H9 (cell line): ENCODE measurements around the gene MAZ. TPM values are rescaled to one million over a fixed set of nuclear protein-coding genes. Genes with fewer than 3 reads are reported as not detected.

ENCODE experiments used
- DNase-seq: peaks from one replicate; pipeline ENCODE4 v3.0.0-alpha.2; 2017
- H2AFZ ChIP-seq: one replicate; pipeline ENCODE4 v1.6.1; 2013; ENCODE audit warnings: mild to moderate bottlenecking, low read length, control low read depth, moderate library complexity
- H2AK5ac ChIP-seq: 2 replicates; pipeline ENCODE4 v1.6.1; 2013; ENCODE audit warnings: low read length, control low read depth, mixed read lengths; ENCODE audit not compliant: insufficient read length
- H2BK120ac ChIP-seq: one replicate; pipeline ENCODE4 v1.6.1; 2013; ENCODE audit warnings: low read depth, mild to moderate bottlenecking, low read length, control low read depth, inconsistent platforms; ENCODE audit not compliant: poor library complexity, severe bottlenecking
- H2BK12ac ChIP-seq: 2 replicates; pipeline ENCODE4 v1.6.1; 2013; ENCODE audit warnings: low read length, control low read depth, mixed read lengths, low read depth; ENCODE audit not compliant: insufficient read length
- H2BK15ac ChIP-seq: 2 replicates; pipeline ENCODE4 v1.6.1; 2013; ENCODE audit warnings: low read depth, low read length, control low read depth
- H2BK20ac ChIP-seq: one replicate; pipeline ENCODE4 v1.6.1; 2013; ENCODE audit warnings: low read depth, mild to moderate bottlenecking, low read length, control low read depth, inconsistent platforms; ENCODE audit not compliant: poor library complexity, severe bottlenecking
- H2BK5ac ChIP-seq: 2 replicates; pipeline ENCODE4 v1.6.1; 2013; ENCODE audit warnings: low read length, control low read depth, mixed read lengths; ENCODE audit not compliant: insufficient read length
- H3K14ac ChIP-seq: 2 replicates; pipeline ENCODE4 v1.6.1; 2013; ENCODE audit warnings: low read length, control low read depth; ENCODE audit not compliant: insufficient read depth
- H3K18ac ChIP-seq: 2 replicates; pipeline ENCODE4 v1.6.1; 2013; ENCODE audit warnings: low read depth, mild to moderate bottlenecking, mixed read lengths, low read length, control low read depth; ENCODE audit not compliant: insufficient read length
- H3K23ac ChIP-seq: 2 replicates; pipeline ENCODE4 v1.6.1; 2013; ENCODE audit warnings: low read length, control low read depth, mixed read lengths, low read depth; ENCODE audit not compliant: insufficient read length
- H3K23me2 ChIP-seq: 2 replicates; pipeline ENCODE4 v1.6.1; 2013; ENCODE audit warnings: low read depth, mild to moderate bottlenecking, mixed read lengths, low read length, control low read depth; ENCODE audit not compliant: insufficient read length, poor library complexity, severe bottlenecking
- H3K27ac ChIP-seq: 2 replicates; pipeline ENCODE4 v1.5.1; 2013; ENCODE audit warnings: low read length, control low read depth, mixed read lengths, low read depth; ENCODE audit not compliant: insufficient read length
- H3K27me3 ChIP-seq: 2 replicates; pipeline ENCODE4 v1.6.1; 2013; ENCODE audit warnings: low read length, control low read depth, inconsistent platforms; ENCODE audit not compliant: insufficient read depth
- H3K4ac ChIP-seq: 2 replicates; pipeline ENCODE4 v1.6.1; 2013; ENCODE audit warnings: low read depth, mild to moderate bottlenecking, control low read depth, inconsistent platforms, low read length, moderate library complexity
- H3K4me1 ChIP-seq: 2 replicates; pipeline ENCODE4 v1.6.1; 2013; ENCODE audit warnings: low read length, control low read depth, inconsistent platforms; ENCODE audit not compliant: insufficient read depth
- H3K4me2 ChIP-seq: 2 replicates; pipeline ENCODE4 v1.6.1; 2013; ENCODE audit warnings: low read length, control low read depth, mixed read lengths; ENCODE audit not compliant: insufficient read length, insufficient read depth
- H3K56ac ChIP-seq: 2 replicates; pipeline ENCODE4 v1.6.1; 2013; ENCODE audit warnings: low read depth, mild to moderate bottlenecking, mixed read lengths, low read length, control low read depth; ENCODE audit not compliant: insufficient read length
- H3K79me1 ChIP-seq: 2 replicates; pipeline ENCODE4 v1.6.1; 2013; ENCODE audit warnings: low read depth, mild to moderate bottlenecking, moderate library complexity, low read length, control low read depth, inconsistent platforms; ENCODE audit not compliant: insufficient read depth, poor library complexity, severe bottlenecking
- H3K79me2 ChIP-seq: 2 replicates; pipeline ENCODE4 v1.6.1; 2013; ENCODE audit warnings: low read length, control low read depth, inconsistent platforms; ENCODE audit not compliant: insufficient read depth
- H3K9ac ChIP-seq: 2 replicates; pipeline ENCODE4 v1.6.1; 2013; ENCODE audit warnings: low read length, control low read depth, mixed read lengths; ENCODE audit not compliant: insufficient read length; ENCODE audit errors: extremely low read depth
- H3K9me3 ChIP-seq: one replicate; pipeline ENCODE4 v1.6.1; 2013; ENCODE audit warnings: low read depth, low read length, inconsistent platforms; ENCODE audit not compliant: control insufficient read depth
- H3T11ph ChIP-seq: one replicate; pipeline ENCODE4 v1.6.1; 2013; ENCODE audit warnings: mild to moderate bottlenecking, low read length, control low read depth, inconsistent platforms
- H4K20me1 ChIP-seq: one replicate; pipeline ENCODE4 v1.6.1; 2013; ENCODE audit not compliant: control insufficient read depth, insufficient read length, insufficient read depth
- H4K5ac ChIP-seq: 2 replicates; pipeline ENCODE4 v1.6.1; 2013; ENCODE audit warnings: low read depth, mild to moderate bottlenecking, mixed read lengths, low read length, control low read depth; ENCODE audit not compliant: insufficient read length
- H4K8ac ChIP-seq: replicated peaks from 2 replicates; pipeline ENCODE4 v1.6.1; 2013; ENCODE audit warnings: low read length, control low read depth, mixed read lengths, low read depth; ENCODE audit not compliant: insufficient read length
- H4K91ac ChIP-seq: 2 replicates; pipeline ENCODE4 v1.6.1; 2013; ENCODE audit warnings: low read depth, mild to moderate bottlenecking, moderate library complexity, mixed read lengths, low read length, control low read depth; ENCODE audit not compliant: insufficient read length
- H3K27ac Mint-ChIP-seq, 3 experiments: 2 replicates in 2 of 3; 3 replicates in 1 of 3; pipeline ENCODE4 v1.8.0; 2020 to 2021; ENCODE audit warnings: mixed read lengths in 3 of 3, mild to moderate bottlenecking in 1 of 3, moderate library complexity in 1 of 3
- H3K27me3 Mint-ChIP-seq: 2 replicates; pipeline ENCODE4 v1.8.0; 2021; ENCODE audit warnings: low read depth, mild to moderate bottlenecking, moderate library complexity, mixed read lengths
- H3K36me3 Mint-ChIP-seq, 3 experiments: 2 replicates in 2 of 3; 3 replicates in 1 of 3; pipeline ENCODE4 v1.8.0; 2020 to 2021; ENCODE audit warnings: low read depth in 3 of 3, mixed read lengths in 3 of 3; ENCODE audit not compliant: insufficient read depth in 1 of 3
- H3K4me1 Mint-ChIP-seq, 2 experiments: 2 replicates each; pipeline ENCODE4 v1.8.0; 2020; ENCODE audit warnings: mixed read lengths in 2 of 2
- H3K4me3 Mint-ChIP-seq, 2 experiments: 2 replicates in 1 of 2; 3 replicates in 1 of 2; pipeline ENCODE4 v1.8.0; 2020 to 2021; ENCODE audit warnings: mild to moderate bottlenecking in 2 of 2, mixed read lengths in 2 of 2, moderate library complexity in 1 of 2
- H3K9me3 Mint-ChIP-seq, 2 experiments: 2 replicates in 1 of 2; 3 replicates in 1 of 2; pipeline ENCODE4 v1.8.0; 2020; ENCODE audit warnings: mild to moderate bottlenecking in 2 of 2, mixed read lengths in 2 of 2, moderate library complexity in 1 of 2
- WGBS: extraction: QIAGEN DNeasy Blood & Tissue Kit; methylation state at CpG from one replicate; pipeline ENCODE4 v1.1.7; 2013; ENCODE audit warnings: missing lambda C conversion rate, low lambda C conversion rate, mixed read lengths; ENCODE audit not compliant: insufficient read length; ENCODE audit errors: extremely low coverage; 5-methylcytosine and 5-hydroxymethylcytosine counted together
- total RNA-seq: library from RNA; stranded (reverse); gene quantifications from 2 replicates; pipeline ENCODE4 v1.2.1, GENCODE V29; 2021
- TF ChIP-seq, protein P1 (sequence below): fragments of 200-600 bp; sonication (generic); conservative IDR thresholded peaks from 3 replicates; pipeline ENCODE4 v1.8.0; 2021; ENCODE audit warnings: antibody characterized with exemption, mild to moderate bottlenecking

The MAZ gene
- total RNA-seq, 1 experiment from 2014 or later: 412 TPM

DNA sequence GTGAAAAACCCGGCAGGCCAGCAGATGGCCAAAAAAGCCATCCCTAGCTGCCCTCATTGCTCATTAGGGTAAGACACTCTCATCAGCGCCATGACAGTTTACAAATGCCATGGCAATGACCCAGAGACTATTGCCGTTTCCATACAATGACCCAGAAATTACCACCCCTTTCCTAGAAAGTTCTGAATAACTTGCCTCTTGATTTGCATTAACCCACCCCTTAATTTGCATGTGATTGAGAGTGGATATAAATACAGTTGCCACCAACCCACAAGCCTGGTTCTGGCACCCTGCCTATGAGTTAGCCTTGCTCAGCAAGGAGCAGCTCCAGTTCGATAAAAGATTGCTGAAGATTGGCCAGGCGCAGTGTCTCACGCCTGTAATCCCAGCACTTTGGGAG lies 44.4 kb upstream of the MAZ start:
- Histone ChIP-seq H3K18ac (no peak overlapping the region), H3K27ac (no peak overlapping the region), H2BK20ac (no peak overlapping the region), H3K23me2 (no peaks in the 10 kb centered on the region), H2BK120ac (no peak overlapping the region), H3K9me3 (no peaks in the 10 kb centered on the region), H2BK5ac (no peak overlapping the region), H3K4me1 (no peaks in the 10 kb centered on the region), H2AFZ (no peak overlapping the region), H3K56ac (no peak overlapping the region), H3K9ac (no peak overlapping the region), H4K8ac (no peak overlapping the region), H3K14ac (no peak overlapping the region), H2BK15ac (no peak overlapping the region), H3K4me2 (no peak overlapping the region), H2AK5ac (no peak overlapping the region), H3K23ac (no peak overlapping the region), H3T11ph (no peak overlapping the region), H4K91ac (no peak overlapping the region), H4K20me1 (no peaks in the 10 kb centered on the region), H2BK12ac (no peak overlapping the region), H3K79me2 (no peaks in the 10 kb centered on the region), H3K27me3 (no peaks in the 10 kb centered on the region), H3K79me1 (no peaks in the 10 kb centered on the region), H4K5ac (no peak overlapping the region), H3K4ac (no peak overlapping the region)
- no peak for DNase-seq
- no peak overlapping the region for H3K27ac Mint-ChIP-seq
- H3K27me3 Mint-ChIP-seq: peaks cover 3% of the 10 kb centered on the region
- no CpG with 5 or more reads among the region's 6 CpGs for WGBS
- TF ChIP-seq, protein P1, sequence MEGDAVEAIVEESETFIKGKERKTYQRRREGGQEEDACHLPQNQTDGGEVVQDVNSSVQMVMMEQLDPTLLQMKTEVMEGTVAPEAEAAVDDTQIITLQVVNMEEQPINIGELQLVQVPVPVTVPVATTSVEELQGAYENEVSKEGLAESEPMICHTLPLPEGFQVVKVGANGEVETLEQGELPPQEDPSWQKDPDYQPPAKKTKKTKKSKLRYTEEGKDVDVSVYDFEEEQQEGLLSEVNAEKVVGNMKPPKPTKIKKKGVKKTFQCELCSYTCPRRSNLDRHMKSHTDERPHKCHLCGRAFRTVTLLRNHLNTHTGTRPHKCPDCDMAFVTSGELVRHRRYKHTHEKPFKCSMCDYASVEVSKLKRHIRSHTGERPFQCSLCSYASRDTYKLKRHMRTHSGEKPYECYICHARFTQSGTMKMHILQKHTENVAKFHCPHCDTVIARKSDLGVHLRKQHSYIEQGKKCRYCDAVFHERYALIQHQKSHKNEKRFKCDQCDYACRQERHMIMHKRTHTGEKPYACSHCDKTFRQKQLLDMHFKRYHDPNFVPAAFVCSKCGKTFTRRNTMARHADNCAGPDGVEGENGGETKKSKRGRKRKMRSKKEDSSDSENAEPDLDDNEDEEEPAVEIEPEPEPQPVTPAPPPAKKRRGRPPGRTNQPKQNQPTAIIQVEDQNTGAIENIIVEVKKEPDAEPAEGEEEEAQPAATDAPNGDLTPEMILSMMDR: no peak
- H3K36me3 Mint-ChIP-seq: no peaks in the 10 kb centered on the region
- H3K4me3 Mint-ChIP-seq: no peak overlapping the region
- peaks cover 5 to 17% of the 10 kb centered on the region in 2 experiments; a peak in 2 of 4 replicates for H3K4me1 Mint-ChIP-seq
- H3K9me3 Mint-ChIP-seq: no peaks in the 10 kb centered on the region; a peak in 1 of 5 replicates
